Endothelial cell of umbilical vein (primary cell): ENCODE data around the gene PSMB5. TPM values are rescaled to one million over a fixed set of nuclear protein-coding genes. Genes with fewer than 3 reads are reported as not detected.
"Not testable (repeated sequence)": the region's sequence is repeated elsewhere in the genome, so short reads cannot be mapped to it uniquely, and the experiment has no call there.

Experiments used
- BruUV-seq: library from RNA; stranded (reverse); fragments of 400-500 nt; replicated peaks from 2 replicates; lab custom pipeline; 2021; lab: Mats Ljungman, UMichigan
- CTCF ChIA-PET: fragments of 300-600, 350-600 bp; sonication (Branson Sonifier 250); formaldehyde crosslinking; loops from one replicate; lab custom pipeline; 2021; ENCODE audit warnings: antibody characterized with exemption, inconsistent platforms; lab: Charles Lee
- POLR2A ChIA-PET: fragments of 300-600, 350-600 bp; sonication (Branson Sonifier 250); formaldehyde crosslinking; loops from one replicate; lab custom pipeline; 2021; ENCODE audit warnings: antibody characterized with exemption, inconsistent platforms; lab: Charles Lee
- DNase-seq: peaks from one replicate; pipeline ENCODE4 v3.0.0-alpha.2; 2011; ENCODE audit warnings: low read depth, low spot score
- FAIRE-seq: peaks from 2 replicates; lab custom pipeline; 2011; peaks lifted over from hg19 to GRCh38; lab: Jason Lieb, UNC
- H2AFZ ChIP-seq: 2 replicates; pipeline ENCODE4 v1.6.0; 2012; ENCODE audit warnings: low read depth, low read length, control low read depth, inconsistent platforms
- H3K27ac ChIP-seq: 2 replicates; pipeline ENCODE4 v1.5.1; 2011; ENCODE audit warnings: low read depth, mild to moderate bottlenecking, control low read depth, low read length, moderate library complexity; ENCODE audit not compliant: insufficient read depth
- H3K27me3 ChIP-seq, 2 experiments: 2 replicates each; pipeline versions ENCODE4 v1.6.0 to v1.6.1; 2011; ENCODE audit warnings: low read length in 2 of 2, mixed read lengths in 1 of 2; ENCODE audit not compliant: control insufficient read depth in 2 of 2, insufficient read depth in 2 of 2
- H3K36me3 ChIP-seq, 2 experiments: 2 replicates in 1 of 2; 3 replicates in 1 of 2; pipeline ENCODE4 v1.5.1; 2011; ENCODE audit warnings: low read length in 2 of 2, mild to moderate bottlenecking in 1 of 2, moderate library complexity in 1 of 2; ENCODE audit not compliant: control insufficient read depth in 2 of 2, insufficient read depth in 2 of 2; ENCODE audit errors: extremely low read depth in 1 of 2
- H3K4me1 ChIP-seq: 3 replicates; pipeline ENCODE4 v1.5.1; 2011; ENCODE audit warnings: mild to moderate bottlenecking, low read length; ENCODE audit not compliant: control insufficient read depth, insufficient read depth; ENCODE audit errors: extremely low read depth
- H3K4me2 ChIP-seq: 2 replicates; pipeline ENCODE4 v1.6.1; 2011; ENCODE audit warnings: low read length, control low read depth, mixed read lengths; ENCODE audit not compliant: insufficient read depth
- H3K4me3 ChIP-seq, 3 experiments: fragments of 200-600 bp in 1 of 3; sonication (generic), shearing (Covaris generic) in 1 of 3; replicated peaks in 1 of 3; 2 replicates each; pipeline ENCODE4 v1.5.1; 2011 to 2016; ENCODE audit warnings: control low read depth in 3 of 3, low read length in 3 of 3, mild to moderate bottlenecking in 2 of 3, inconsistent platforms in 1 of 3, low read depth in 1 of 3, moderate library complexity in 1 of 3; ENCODE audit not compliant: insufficient read depth in 1 of 3
- H3K79me2 ChIP-seq: 2 replicates; pipeline ENCODE4 v1.6.0; 2012; ENCODE audit warnings: low read length, inconsistent platforms; ENCODE audit not compliant: control insufficient read depth, insufficient read depth
- H3K9ac ChIP-seq: replicated peaks from 2 replicates; pipeline ENCODE3; 2011; ENCODE audit warnings: low read length, control low read depth; ENCODE audit not compliant: insufficient read depth; ENCODE audit errors: extremely low read depth
- H3K9me1 ChIP-seq: replicated peaks from 3 replicates; pipeline ENCODE4 v1.6.0; 2011; ENCODE audit warnings: mild to moderate bottlenecking, low read length; ENCODE audit not compliant: control insufficient read depth, insufficient read depth; ENCODE audit errors: extremely low read depth
- H3K9me3 ChIP-seq: replicated peaks from 2 replicates; pipeline ENCODE4 v1.5.1; 2012; ENCODE audit warnings: low read length, inconsistent platforms; ENCODE audit not compliant: control insufficient read depth, insufficient read depth
- H4K20me1 ChIP-seq: replicated peaks from 2 replicates; pipeline ENCODE3; 2011; ENCODE audit warnings: mild to moderate bottlenecking, low read length; ENCODE audit not compliant: control insufficient read depth, insufficient read depth; ENCODE audit errors: extremely low read depth
- CTCF ChIP-seq, 2 donors: IDR thresholded peaks; 1 replicate in 1 of 2; 2 replicates in 1 of 2; pipeline ENCODE4 v1.5.1; 2011; ENCODE audit warnings: low read length in 2 of 2, mild to moderate bottlenecking in 2 of 2, moderate library complexity in 2 of 2, control low read depth in 1 of 2, inconsistent platforms in 1 of 2, low read depth in 1 of 2; ENCODE audit not compliant: insufficient read depth in 1 of 2; ENCODE audit errors: extremely low read depth in 1 of 2
- GATA2 ChIP-seq: IDR thresholded peaks from 2 replicates; pipeline ENCODE4 v1.7.0; 2011; ENCODE audit warnings: low read depth, mild to moderate bottlenecking, moderate library complexity, mixed read lengths, low read length; ENCODE audit not compliant: insufficient read length, insufficient read depth
- MAX ChIP-seq: IDR thresholded peaks from 2 replicates; pipeline ENCODE4 v1.6.1; 2011; ENCODE audit not compliant: insufficient read depth, insufficient read length
- MYC ChIP-seq: IDR thresholded peaks from one replicate; pipeline ENCODE4 v1.6.1; 2011; ENCODE audit warnings: mild to moderate bottlenecking, low read depth, low read length
- POLR2A ChIP-seq: IDR thresholded peaks from 2 replicates; pipeline ENCODE4 v1.6.1; 2012; ENCODE audit warnings: low read depth, mild to moderate bottlenecking, control low read depth, low read length
- POLR2AphosphoS5 ChIP-seq: IDR thresholded peaks from 2 replicates; pipeline ENCODE4 v1.6.1; 2012; ENCODE audit warnings: low read depth, mild to moderate bottlenecking, control low read depth, low read length, moderate library complexity; ENCODE audit not compliant: insufficient read depth
- dilution Hi-C: fragments of 300-500 bp; cut with MboI; formaldehyde crosslinking; loops from one replicate; pipeline ENCODE4 v1.15.0; 2019; ENCODE audit warnings: low sequenced_read_pairs; ENCODE audit not compliant: extremely low pct_ligation_motif_present
- intact Hi-C: fragments of 100-400 bp; cut with micrococcal nuclease; formaldehyde crosslinking; loops from one replicate; pipeline ENCODE4 v1.10.0; 2022
- polyA plus RNA-seq, 4 experiments: library from polyadenylated mRNA; depleted of rRNA in 3 of 4; stranded (reverse) in 3 of 4; unstranded in 1 of 4; fragments of >200 nt; gene quantifications; 2 replicates each; pipeline versions ENCODE4 v1.2.1 to v1.2.3, GENCODE V29; 2011 to 2012; ENCODE audit warnings: missing spikeins in 1 of 4
- total RNA-seq: library from RNA; stranded (reverse); gene quantifications from 2 replicates; pipeline ENCODE4 v1.2.3, GENCODE V29; 2021

The PSMB5 gene
- total and polyA plus RNA-seq, 2 donors (not counting 3 experiments of a cell fraction or from before 2014, with no cell fraction given) = 236 to 464 TPM

GRCh38 chr14:23015618-23016017, 19.1 kb downstream of the PSMB5 start:
- Histone ChIP-seq H4K20me1 (no peaks in the 10 kb centered on the region), H2AFZ (no peak overlapping the region), H3K4me2 (no peak overlapping the region), H3K9ac (no peak overlapping the region), H3K79me2 (no peaks in the 10 kb centered on the region), H3K4me1 (no peaks in the 10 kb centered on the region), H3K27me3 (no peaks in the 10 kb centered on the region), H3K4me3 (no peak overlapping the region), H3K27ac (no peak overlapping the region), H3K36me3 (no peaks in the 10 kb centered on the region), H3K9me1 (no peaks in the 10 kb centered on the region), H3K9me3 (no peaks in the 10 kb centered on the region)
- POLR2A ChIA-PET = no interaction called here
- DNase-seq (no peak), FAIRE-seq (no peak)
- intact Hi-C loops = no loop called here
- TF ChIP-seq POLR2A (no peak), MAX (no peak), CTCF (IDR thresholded peaks at IDR 0.05; ENCODE audit: extremely low read depth in 1 of 2, insufficient read depth in 1 of 2, low read depth in 1 of 2, low read length in 2 of 2) (no peak), MYC (no peak), POLR2AphosphoS5 (no peak), GATA2 (no peak)
- no TSS peak for BruUV-seq
- CTCF ChIA-PET = interaction anchor here (1.2 to 2.9 kb wide), 2 partner anchors 8 to 29 kb away, joined by 5 to 13 read pairs; no protein-coding TSS in a partner anchor
- dilution Hi-C loops = no loop called here

GRCh38 chr14:23013749-23014054, 21.0 kb downstream of the PSMB5 start:
- H4K20me1 ChIP-seq, POLR2A ChIA-PET, H3K36me3 ChIP-seq, intact Hi-C loops, dilution Hi-C loops, H3K79me2 ChIP-seq, H3K9me3 ChIP-seq, H3K4me3 ChIP-seq, DNase-seq, H3K9ac ChIP-seq, H3K27me3 ChIP-seq, FAIRE-seq, H3K4me2 ChIP-seq, H3K27ac ChIP-seq, BruUV-seq, H2AFZ ChIP-seq, H3K9me1 ChIP-seq: not testable (repeated sequence)
- peaks cover 11% of the 10 kb centered on the region for H3K4me1 ChIP-seq
- CTCF ChIA-PET = interaction anchor here (1.3 to 5.5 kb wide), 3 partner anchors 19 to 44 kb away, joined by 4 to 27 read pairs (median 17); partner anchors contain the start of gene CDH24
